ENCODE data around the gene RAB5IF.

DNA sequence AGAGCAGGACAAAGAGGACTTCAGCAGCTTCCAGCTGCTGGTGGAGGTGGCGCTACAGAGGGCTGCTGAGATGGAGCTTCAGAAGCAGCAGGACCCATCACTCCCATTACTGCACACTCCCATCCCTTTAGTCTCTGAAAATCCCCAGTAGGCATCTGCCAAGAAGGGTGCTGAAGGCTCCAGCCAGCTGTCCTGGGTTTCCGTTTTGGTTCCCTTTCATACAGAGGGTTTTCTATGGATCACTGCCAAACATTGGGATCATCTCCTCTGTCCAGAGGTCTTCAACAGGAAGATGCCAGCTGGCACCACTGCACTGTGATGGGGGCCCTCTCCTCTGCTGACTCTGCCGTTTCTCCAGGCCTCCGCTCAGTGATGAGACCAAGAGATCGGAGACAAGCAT, 14.3 kb upstream of the RAB5IF start:
- no peak for TF ChIP-seq POLR2A (IDR thresholded peaks at IDR 0.05)
- TF ChIP-seq, protein P1, sequence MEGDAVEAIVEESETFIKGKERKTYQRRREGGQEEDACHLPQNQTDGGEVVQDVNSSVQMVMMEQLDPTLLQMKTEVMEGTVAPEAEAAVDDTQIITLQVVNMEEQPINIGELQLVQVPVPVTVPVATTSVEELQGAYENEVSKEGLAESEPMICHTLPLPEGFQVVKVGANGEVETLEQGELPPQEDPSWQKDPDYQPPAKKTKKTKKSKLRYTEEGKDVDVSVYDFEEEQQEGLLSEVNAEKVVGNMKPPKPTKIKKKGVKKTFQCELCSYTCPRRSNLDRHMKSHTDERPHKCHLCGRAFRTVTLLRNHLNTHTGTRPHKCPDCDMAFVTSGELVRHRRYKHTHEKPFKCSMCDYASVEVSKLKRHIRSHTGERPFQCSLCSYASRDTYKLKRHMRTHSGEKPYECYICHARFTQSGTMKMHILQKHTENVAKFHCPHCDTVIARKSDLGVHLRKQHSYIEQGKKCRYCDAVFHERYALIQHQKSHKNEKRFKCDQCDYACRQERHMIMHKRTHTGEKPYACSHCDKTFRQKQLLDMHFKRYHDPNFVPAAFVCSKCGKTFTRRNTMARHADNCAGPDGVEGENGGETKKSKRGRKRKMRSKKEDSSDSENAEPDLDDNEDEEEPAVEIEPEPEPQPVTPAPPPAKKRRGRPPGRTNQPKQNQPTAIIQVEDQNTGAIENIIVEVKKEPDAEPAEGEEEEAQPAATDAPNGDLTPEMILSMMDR (IDR thresholded peaks at IDR 0.05), result no peak

Measured in thyroid gland (tissue), 4 donors.